OCI-LY7 (cell line): ENCODE results near the gene CNDP2.

ENCODE experiments used
- EZH2phosphoT487 ChIP-seq: fragments of 200-600 bp; sonication (generic); IDR thresholded peaks from 2 replicates; pipeline ENCODE4 v1.6.1; 2018; ENCODE audit warnings: low read depth, borderline replicate concordance, mild to moderate bottlenecking, mixed run types, antibody characterized with exemption, low read length, moderate library complexity, mixed read lengths
- TF ChIP-seq, protein P1 (sequence below): fragments of 200-600 bp; sonication (generic); conservative IDR thresholded peaks from 2 replicates; pipeline ENCODE4 v1.5.1; 2014; ENCODE audit warnings: mild to moderate bottlenecking, antibody characterized with exemption, low read length, moderate library complexity, mixed read lengths

DNA sequence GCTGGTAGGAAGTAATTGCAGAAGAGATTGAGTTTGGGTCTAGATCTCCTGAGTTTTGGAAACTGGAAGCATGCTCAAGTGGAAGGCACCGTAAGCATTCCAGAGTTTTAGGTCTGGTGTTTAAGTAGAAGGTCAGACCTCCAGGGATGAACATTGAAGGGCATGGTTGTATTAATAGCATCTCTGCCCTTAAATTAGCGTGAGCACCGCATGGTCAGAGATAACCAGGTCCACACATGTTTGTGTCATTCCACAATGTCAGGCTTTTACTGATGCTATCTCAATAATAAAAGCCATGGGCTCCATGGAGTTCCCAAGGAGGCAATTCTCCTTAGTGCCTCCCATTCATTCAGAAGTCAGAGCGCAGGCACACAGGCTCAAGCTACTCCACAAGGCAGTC, 73.2 kb downstream of the CNDP2 start:
- TF ChIP-seq, protein P1, sequence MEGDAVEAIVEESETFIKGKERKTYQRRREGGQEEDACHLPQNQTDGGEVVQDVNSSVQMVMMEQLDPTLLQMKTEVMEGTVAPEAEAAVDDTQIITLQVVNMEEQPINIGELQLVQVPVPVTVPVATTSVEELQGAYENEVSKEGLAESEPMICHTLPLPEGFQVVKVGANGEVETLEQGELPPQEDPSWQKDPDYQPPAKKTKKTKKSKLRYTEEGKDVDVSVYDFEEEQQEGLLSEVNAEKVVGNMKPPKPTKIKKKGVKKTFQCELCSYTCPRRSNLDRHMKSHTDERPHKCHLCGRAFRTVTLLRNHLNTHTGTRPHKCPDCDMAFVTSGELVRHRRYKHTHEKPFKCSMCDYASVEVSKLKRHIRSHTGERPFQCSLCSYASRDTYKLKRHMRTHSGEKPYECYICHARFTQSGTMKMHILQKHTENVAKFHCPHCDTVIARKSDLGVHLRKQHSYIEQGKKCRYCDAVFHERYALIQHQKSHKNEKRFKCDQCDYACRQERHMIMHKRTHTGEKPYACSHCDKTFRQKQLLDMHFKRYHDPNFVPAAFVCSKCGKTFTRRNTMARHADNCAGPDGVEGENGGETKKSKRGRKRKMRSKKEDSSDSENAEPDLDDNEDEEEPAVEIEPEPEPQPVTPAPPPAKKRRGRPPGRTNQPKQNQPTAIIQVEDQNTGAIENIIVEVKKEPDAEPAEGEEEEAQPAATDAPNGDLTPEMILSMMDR: no peak
- TF ChIP-seq EZH2phosphoT487: no peak
